Memory B cell (primary cell): ENCODE measurements around the gene FBXW11.

ENCODE experiments used
- ATAC-seq: fragments of 150-1000 bp; cut with Tn5 transposase; 2 replicates; pipeline ENCODE4 v1.10.0; 2021; ENCODE audit warnings: low read depth, mild to moderate bottlenecking, moderate library complexity
- DNase-seq, 2 donors: peaks; one replicate each; pipeline ENCODE4 v3.0.0; 2022; ENCODE audit warnings: low spot score in 2 of 2
- H3K27ac Mint-ChIP-seq: one replicate; pipeline ENCODE4 v1.8.0; 2022; ENCODE audit warnings: mild to moderate bottlenecking, moderate library complexity, mixed read lengths
- H3K27me3 Mint-ChIP-seq: one replicate; pipeline ENCODE4 v1.8.0; 2022; ENCODE audit warnings: mixed read lengths
- H3K36me3 Mint-ChIP-seq: one replicate; pipeline ENCODE4 v1.8.0; 2022; ENCODE audit warnings: mild to moderate bottlenecking, mixed read lengths
- H3K4me1 Mint-ChIP-seq: one replicate; pipeline ENCODE4 v1.8.0; 2022; ENCODE audit warnings: mixed read lengths
- H3K4me3 Mint-ChIP-seq: one replicate; pipeline ENCODE4 v1.8.0; 2022; ENCODE audit warnings: mild to moderate bottlenecking, moderate library complexity, mixed read lengths
- H3K9me3 Mint-ChIP-seq: one replicate; pipeline ENCODE4 v1.8.0; 2022; ENCODE audit warnings: mixed read lengths

Gene FBXW11

GRCh38 chr5:171862624-171863023, 143.8 kb downstream of the FBXW11 start:
- Mint-ChIP-seq H3K27me3 (no peaks in the 10 kb centered on the region), H3K4me3 (no peak overlapping the region), H3K4me1 (no peaks in the 10 kb centered on the region), H3K9me3 (no peaks in the 10 kb centered on the region), H3K27ac (no peak overlapping the region), H3K36me3 (peaks cover 29% of the 10 kb centered on the region)
- ATAC-seq (no peak), DNase-seq (no peak)

- Mint-ChIP-seq H3K4me1 (peaks cover 2% of the 10 kb centered on the region), H3K9me3 (no peaks in the 10 kb centered on the region), H3K36me3 (peaks cover 28% of the 10 kb centered on the region), H3K4me3 (no peak overlapping the region), H3K27me3 (no peaks in the 10 kb centered on the region), H3K27ac (no peak overlapping the region)
- ATAC-seq (no peak), DNase-seq (no peak)
Measured at GRCh38 chr5:171861381-171861780, 145.1 kb downstream of the FBXW11 start.

GRCh38 chr5:171858303-171858702, 148.1 kb downstream of the FBXW11 start:
- Mint-ChIP-seq H3K4me3 (no peak overlapping the region), H3K27me3 (no peaks in the 10 kb centered on the region), H3K27ac (no peak overlapping the region), H3K36me3 (peaks cover 31% of the 10 kb centered on the region), H3K9me3 (peaks cover 3% of the 10 kb centered on the region), H3K4me1 (peaks cover 3% of the 10 kb centered on the region)
- no peak for ATAC-seq
- DNase-seq = no peak

GRCh38 chr5:171857489-171857876, 149.0 kb downstream of the FBXW11 start:
- peaks cover 3% of the 10 kb centered on the region for H3K4me1 Mint-ChIP-seq
- no peaks in the 10 kb centered on the region for H3K27me3 Mint-ChIP-seq
- H3K36me3 Mint-ChIP-seq = peaks cover 28% of the 10 kb centered on the region
- ATAC-seq (no peak), DNase-seq (no peak)
- H3K27ac Mint-ChIP-seq = peak overlapping the region; percentile 48
- no peak overlapping the region for H3K4me3 Mint-ChIP-seq
- peaks cover 3% of the 10 kb centered on the region for H3K9me3 Mint-ChIP-seq

GRCh38 chr5:171855798-171856763, 150.4 kb downstream of the FBXW11 start:
- no peak overlapping the region for H3K4me3 Mint-ChIP-seq

GRCh38 chr5:171855265-171855664, 151.2 kb downstream of the FBXW11 start:
- no peak for DNase-seq
- Mint-ChIP-seq H3K9me3 (peaks cover 3% of the 10 kb centered on the region), H3K4me1 (peaks cover 3% of the 10 kb centered on the region), H3K27ac (no peak overlapping the region), H3K36me3 (peaks cover 28% of the 10 kb centered on the region), H3K4me3 (no peak overlapping the region), H3K27me3 (no peaks in the 10 kb centered on the region)
- no peak for ATAC-seq

More at GRCh38 chr5:171855798-171856763, 150.4 kb downstream of the FBXW11 start:
- no peaks in the 10 kb centered on the region for H3K27me3 Mint-ChIP-seq
- DNase-seq (no peak), ATAC-seq (no peak)
- peaks cover 3% of the 10 kb centered on the region for H3K4me1 Mint-ChIP-seq
- H3K36me3 Mint-ChIP-seq = peaks cover 28% of the 10 kb centered on the region
- H3K27ac Mint-ChIP-seq = no peak overlapping the region
- H3K9me3 Mint-ChIP-seq = peaks cover 3% of the 10 kb centered on the region

- Mint-ChIP-seq H3K4me3 (no peak overlapping the region), H3K9me3 (peaks cover 3% of the 10 kb centered on the region), H3K27me3 (no peaks in the 10 kb centered on the region), H3K36me3 (peaks cover 15% of the 10 kb centered on the region), H3K27ac (no peak overlapping the region), H3K4me1 (peaks cover 3% of the 10 kb centered on the region)
- ATAC-seq (no peak), DNase-seq (no peak)
Measured at GRCh38 chr5:171852255-171852681, 154.2 kb downstream of the FBXW11 start.

- peaks cover 15% of the 10 kb centered on the region for H3K36me3 Mint-ChIP-seq
- no peak overlapping the region for H3K27ac Mint-ChIP-seq
- H3K4me3 Mint-ChIP-seq = no peak overlapping the region
- ATAC-seq (no peak), DNase-seq (no peak)
- H3K4me1 Mint-ChIP-seq = no peaks in the 10 kb centered on the region
- no peaks in the 10 kb centered on the region for H3K27me3 Mint-ChIP-seq
- H3K9me3 Mint-ChIP-seq = peaks cover 3% of the 10 kb centered on the region
Measured at GRCh38 chr5:171851251-171851650, 155.2 kb downstream of the FBXW11 start.

GRCh38 chr5:171850324-171850947, 156.0 kb downstream of the FBXW11 start:
- DNase-seq (no peak), ATAC-seq (no peak)
- H3K4me1 Mint-ChIP-seq = no peaks in the 10 kb centered on the region
- no peak overlapping the region for H3K27ac Mint-ChIP-seq
- H3K4me3 Mint-ChIP-seq = no peak overlapping the region
- H3K27me3 Mint-ChIP-seq = no peaks in the 10 kb centered on the region
- peaks cover 12% of the 10 kb centered on the region for H3K36me3 Mint-ChIP-seq
- peaks cover 3% of the 10 kb centered on the region for H3K9me3 Mint-ChIP-seq

GRCh38 chr5:171849585-171850323, 156.7 kb downstream of the FBXW11 start:
- no peak overlapping the region for H3K4me3 Mint-ChIP-seq
- H3K4me1 Mint-ChIP-seq = no peaks in the 10 kb centered on the region
- H3K27ac Mint-ChIP-seq = no peak overlapping the region
- ATAC-seq (no peak), DNase-seq (no peak)
- H3K9me3 Mint-ChIP-seq = peaks cover 3% of the 10 kb centered on the region
- H3K36me3 Mint-ChIP-seq = peaks cover 12% of the 10 kb centered on the region
- H3K27me3 Mint-ChIP-seq = no peaks in the 10 kb centered on the region

- ATAC-seq (no peak), DNase-seq (no peak)
- Mint-ChIP-seq H3K9me3 (no peaks in the 10 kb centered on the region), H3K4me3 (no peak overlapping the region), H3K27me3 (no peaks in the 10 kb centered on the region), H3K36me3 (peaks cover 7% of the 10 kb centered on the region), H3K4me1 (no peaks in the 10 kb centered on the region), H3K27ac (no peak overlapping the region)
Measured at GRCh38 chr5:171848911-171849520, 157.4 kb downstream of the FBXW11 start.

GRCh38 chr5:171848486-171848885, 158.0 kb downstream of the FBXW11 start:
- Mint-ChIP-seq H3K4me1 (no peaks in the 10 kb centered on the region), H3K27ac (no peak overlapping the region), H3K36me3 (peaks cover 7% of the 10 kb centered on the region), H3K4me3 (no peak overlapping the region), H3K27me3 (no peaks in the 10 kb centered on the region), H3K9me3 (no peaks in the 10 kb centered on the region)
- no peak for DNase-seq
- ATAC-seq = no peak

GRCh38 chr5:171848006-171848405, 158.4 kb downstream of the FBXW11 start:
- Mint-ChIP-seq H3K36me3 (peaks cover 10% of the 10 kb centered on the region), H3K4me1 (no peaks in the 10 kb centered on the region), H3K27me3 (no peaks in the 10 kb centered on the region), H3K4me3 (no peak overlapping the region), H3K9me3 (no peaks in the 10 kb centered on the region), H3K27ac (no peak overlapping the region)
- no peak for DNase-seq
- ATAC-seq = no peak

- no peak for DNase-seq
- peaks cover 11% of the 10 kb centered on the region for H3K36me3 Mint-ChIP-seq
- no peaks in the 10 kb centered on the region for H3K9me3 Mint-ChIP-seq
- no peak for ATAC-seq
- H3K27me3 Mint-ChIP-seq = no peaks in the 10 kb centered on the region
- H3K4me1 Mint-ChIP-seq = no peaks in the 10 kb centered on the region
- H3K27ac Mint-ChIP-seq = no peak overlapping the region
- H3K4me3 Mint-ChIP-seq = no peak overlapping the region
Measured at GRCh38 chr5:171847026-171847425, 159.4 kb downstream of the FBXW11 start.
